ENCODE data around the gene PTPRN2.

Gene PTPRN2

GRCh38 chr7:157547611-157548010, 1040.0 kb downstream of the PTPRN2 start:
- TF ChIP-seq CTCF (IDR thresholded peaks at IDR 0.05; ENCODE audit: borderline replicate concordance, insufficient read depth, low read depth, low read length), result no peak
- no peak overlapping the region for H3K4me3 ChIP-seq (ENCODE audit: low read depth, low read length)

GRCh38 chr7:157547102-157547501, 1040.5 kb downstream of the PTPRN2 start:
- no peak for TF ChIP-seq CTCF (IDR thresholded peaks at IDR 0.05; ENCODE audit: borderline replicate concordance, insufficient read depth, low read depth, low read length)
- no peak overlapping the region for H3K4me3 ChIP-seq (ENCODE audit: low read depth, low read length)

- TF ChIP-seq CTCF (IDR thresholded peaks at IDR 0.05; ENCODE audit: borderline replicate concordance, insufficient read depth, low read depth, low read length), result no peak
- H3K4me3 ChIP-seq (ENCODE audit: low read depth, low read length), result no peak overlapping the region
Observed at GRCh38 chr7:157545681-157546060, 1042.0 kb downstream of the PTPRN2 start.

- no peak overlapping the region for H3K4me3 ChIP-seq (ENCODE audit: low read depth, low read length)
- TF ChIP-seq CTCF (IDR thresholded peaks at IDR 0.05; ENCODE audit: borderline replicate concordance, insufficient read depth, low read depth, low read length), result no peak
Observed at GRCh38 chr7:157544980-157545680, 1042.5 kb downstream of the PTPRN2 start.

- H3K4me3 ChIP-seq (ENCODE audit: low read depth, low read length), result no peak overlapping the region
- TF ChIP-seq CTCF (IDR thresholded peaks at IDR 0.05; ENCODE audit: borderline replicate concordance, insufficient read depth, low read depth, low read length), result no peak
Observed at GRCh38 chr7:157544226-157544625, 1043.4 kb downstream of the PTPRN2 start.

- H3K4me3 ChIP-seq (ENCODE audit: low read depth, low read length), result no peak overlapping the region
- no peak for TF ChIP-seq CTCF (IDR thresholded peaks at IDR 0.05; ENCODE audit: borderline replicate concordance, insufficient read depth, low read depth, low read length)
Observed at GRCh38 chr7:157543791-157544190, 1043.8 kb downstream of the PTPRN2 start.

GRCh38 chr7:157543276-157543675, 1044.3 kb downstream of the PTPRN2 start:
- H3K4me3 ChIP-seq (ENCODE audit: low read depth, low read length), result no peak overlapping the region
- no peak for TF ChIP-seq CTCF (IDR thresholded peaks at IDR 0.05; ENCODE audit: borderline replicate concordance, insufficient read depth, low read depth, low read length)
